HepG2 (cell line): ENCODE results near the gene PLEKHG4B. TPM values are rescaled to one million over a fixed set of nuclear protein-coding genes. Genes with fewer than 3 reads are reported as not detected.

Experiments used
- CREB1 ChIP-seq, 2 experiments: fragments of 450-650 bp in 1 of 2; IDR thresholded peaks; 2 replicates each; pipeline ENCODE4 v1.6.1; 2016 to 2017; ENCODE audit warnings: control low read depth in 1 of 2, mild to moderate bottlenecking in 1 of 2, missing compliant biosample characterization in 1 of 2, missing genetic modification characterization in 1 of 2
- CSRNP1 ChIP-seq: sonication (generic); formaldehyde crosslinking; IDR thresholded peaks from 2 replicates; pipeline ENCODE4 v1.8.1; 2023; ENCODE audit warnings: mild to moderate bottlenecking, missing genetic modification reagents
- GRHL1 ChIP-seq: sonication (generic); formaldehyde crosslinking; conservative IDR thresholded peaks from 2 replicates; pipeline ENCODE4 v1.8.0; 2022; ENCODE audit warnings: missing genetic modification reagents
- IRF2 ChIP-seq: IDR thresholded peaks from 2 replicates; pipeline ENCODE4 v1.6.1; 2018; ENCODE audit warnings: missing genetic modification reagents, missing compliant biosample characterization
- NFYB ChIP-seq: sonication (generic); formaldehyde crosslinking; IDR thresholded peaks from 2 replicates; pipeline ENCODE4 v1.4.0; 2020; ENCODE audit warnings: missing genetic modification reagents
- RNF2 ChIP-seq: fragments of 450-650 bp; conservative IDR thresholded peaks from 2 replicates; pipeline ENCODE4 v1.6.1; 2016; ENCODE audit warnings: low read depth
- SIX4 ChIP-seq: sonication (generic); formaldehyde crosslinking; IDR thresholded peaks from 2 replicates; pipeline ENCODE4 v1.4.0; 2020; ENCODE audit warnings: missing genetic modification reagents
- SOX5 ChIP-seq: IDR thresholded peaks from 2 replicates; pipeline ENCODE4 v1.6.1; 2016; ENCODE audit warnings: borderline replicate concordance
- ZBTB33 ChIP-seq: sonication (generic); formaldehyde crosslinking; IDR thresholded peaks from 2 replicates; pipeline ENCODE4 v1.4.0; 2020; ENCODE audit warnings: missing genetic modification reagents
- ZBTB37 ChIP-seq: sonication (generic); formaldehyde crosslinking; IDR thresholded peaks from 2 replicates; pipeline ENCODE4 v1.4.0; 2020; ENCODE audit warnings: mild to moderate bottlenecking, missing genetic modification reagents
- ZFP1 ChIP-seq: IDR thresholded peaks from 2 replicates; pipeline ENCODE4 v1.6.1; 2016
- ZFP37 ChIP-seq: sonication (generic); formaldehyde crosslinking; IDR thresholded peaks from 2 replicates; pipeline ENCODE4 v1.4.0; 2020; ENCODE audit warnings: missing genetic modification reagents, borderline replicate concordance
- ZKSCAN5 ChIP-seq: sonication (generic); formaldehyde crosslinking; IDR thresholded peaks from 2 replicates; pipeline ENCODE4 v1.5.1; 2020; ENCODE audit warnings: mild to moderate bottlenecking, missing genetic modification reagents
- ZNF335 ChIP-seq: sonication (generic); formaldehyde crosslinking; IDR thresholded peaks from 2 replicates; pipeline ENCODE4 v1.4.0; 2020; ENCODE audit warnings: missing genetic modification reagents
- ZNF574 ChIP-seq: sonication (generic); formaldehyde crosslinking; IDR thresholded peaks from 2 replicates; pipeline ENCODE4 v1.4.0; 2020; ENCODE audit warnings: missing genetic modification reagents
- ZNF772 ChIP-seq: sonication (generic); formaldehyde crosslinking; IDR thresholded peaks from 2 replicates; pipeline ENCODE4 v1.5.0; 2020; ENCODE audit warnings: mild to moderate bottlenecking, missing genetic modification reagents
- polyA plus RNA-seq, 8 experiments: library from polyadenylated mRNA; depleted of rRNA in 3 of 8; stranded (reverse) in 7 of 8; unstranded in 1 of 8; fragments of >200 nt; fragmentation: Illumina TruSeq in 4 of 8; extraction: Trizol in 4 of 8; gene quantifications; 2 replicates each; pipeline versions ENCODE4 v1.2.1 to v1.2.3, GENCODE V29; 2011 to 2016; ENCODE audit warnings: low read depth in 4 of 8, missing spikeins in 1 of 8, mixed read lengths in 1 of 8; ENCODE audit not compliant: insufficient read depth in 1 of 8
- total RNA-seq, 5 experiments: library from RNA; depleted of rRNA; stranded (reverse); fragments of >200 nt; fragmentation: Illumina TruSeq; extraction: Trizol; gene quantifications; 2 replicates each; pipeline ENCODE4 v1.2.3, GENCODE V29; 2016; ENCODE audit warnings: low read depth in 1 of 5

PLEKHG4B gene
- total and polyA plus RNA-seq, 2 of the 13 experiments (the other 11 are each of a cell fraction or from before 2014, with no cell fraction given): 0.09 TPM; not detected in 1

GRCh38 chr5:188488-189481, 96.8 kb downstream of the PLEKHG4B start (continued):
- TF ChIP-seq GRHL1 (CRISPR knock-in tag): no peak
- TF ChIP-seq SOX5 (CRISPR knock-in tag): 0 out of 2 replicates have a peak, but pooled peaks have one; percentile 10
- 0 out of 2 replicates have a peak, but pooled peaks have one; percentile 21 for TF ChIP-seq ZBTB33 (CRISPR knock-in tag)
- no peak for TF ChIP-seq ZFP37
- no peak for TF ChIP-seq ZBTB37 (CRISPR knock-in tag)
- no peak for TF ChIP-seq ZFP1
- TF ChIP-seq ZKSCAN5: no peak
- peak; percentile 72 for TF ChIP-seq ZNF574 (CRISPR knock-in tag)
- TF ChIP-seq NFYB (CRISPR knock-in tag): no peak
- TF ChIP-seq SIX4 (CRISPR knock-in tag): peak; percentile 68; the same call in 1 of the 2 replicates
- TF ChIP-seq CREB1 (IDR thresholded peaks at IDR 0.05): no peak
- TF ChIP-seq CREB1 (CRISPR knock-in tag; IDR thresholded peaks at IDR 0.05): no peak
- 0 out of 2 replicates have a peak, but pooled peaks have one; percentile 58 for TF ChIP-seq RNF2
- TF ChIP-seq CSRNP1 (CRISPR knock-in tag): no peak
- TF ChIP-seq ZNF772 (CRISPR knock-in tag): 0 out of 2 replicates have a peak, but pooled peaks have one; percentile 22
- no peak for TF ChIP-seq ZNF335 (CRISPR knock-in tag)
- TF ChIP-seq IRF2: peak; percentile 59; the same call in 1 of the 2 replicates
